HL-60 (cell line): ENCODE data around the gene CRELD2.

Experiments used
- DNase-seq, 2 experiments: peaks; one replicate each; pipeline ENCODE4 v3.0.0-alpha.2; 2010 to 2020; ENCODE audit warnings: low read depth in 1 of 2, low spot score in 1 of 2
- H3K27ac ChIP-seq: fragments of 250-450 bp; sonication (Bioruptor Pico); replicated peaks from 2 replicates; pipeline ENCODE4 v1.5.1; 2020; ENCODE audit warnings: mild to moderate bottlenecking, moderate library complexity
- H3K27me3 ChIP-seq: fragments of 250-450 bp; sonication (Bioruptor Pico); 2 replicates; pipeline ENCODE4 v1.5.1; 2021; ENCODE audit warnings: mild to moderate bottlenecking, moderate library complexity; ENCODE audit not compliant: insufficient read depth, poor library complexity, severe bottlenecking
- H3K4me3 ChIP-seq: replicated peaks from 2 replicates; pipeline ENCODE4 v1.5.1; 2011; ENCODE audit warnings: mild to moderate bottlenecking, control low read depth, low read length; ENCODE audit not compliant: insufficient read depth
- GABPA ChIP-seq: IDR thresholded peaks from 2 replicates; pipeline ENCODE4 v1.6.1; 2012; ENCODE audit warnings: low read depth
- POLR2AphosphoS5 ChIP-seq: IDR thresholded peaks from 2 replicates; pipeline ENCODE4 v1.6.1; 2012; ENCODE audit warnings: low read depth
- SPI1 ChIP-seq: IDR thresholded peaks from 2 replicates; pipeline ENCODE4 v1.6.1; 2012; ENCODE audit warnings: low read depth, mild to moderate bottlenecking, borderline replicate concordance
- TF ChIP-seq, protein P1 (sequence below): IDR thresholded peaks from one replicate; pipeline ENCODE4 v1.5.1; 2011; ENCODE audit warnings: low read length, control low read depth, inconsistent platforms; ENCODE audit not compliant: insufficient read depth
- TF ChIP-seq, protein P2 (sequence below): IDR thresholded peaks from 2 replicates; pipeline ENCODE4 v1.6.1; 2012; ENCODE audit warnings: low read depth; ENCODE audit not compliant: insufficient replicate concordance

CRELD2 gene

DNA sequence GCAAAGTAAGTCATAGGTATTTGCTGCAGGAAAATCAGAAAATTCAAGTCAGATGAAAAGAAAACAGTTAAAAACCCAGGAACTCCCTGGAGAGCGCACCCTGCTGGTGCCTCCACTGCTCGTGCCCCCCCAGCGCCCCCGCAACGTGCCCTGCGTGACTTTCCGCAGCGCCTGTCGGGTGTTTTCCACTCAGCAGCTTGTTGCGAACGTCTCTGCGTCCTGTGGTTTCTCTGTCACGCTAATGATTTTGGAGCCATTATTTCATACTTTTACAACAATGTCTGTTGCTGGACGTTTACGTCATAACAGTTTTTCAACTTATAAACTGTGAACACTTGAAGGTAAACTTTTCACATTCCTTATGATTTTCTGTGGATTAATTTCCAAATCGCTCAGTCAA is 5.0 kb downstream of the CRELD2 start:
- Histone ChIP-seq H3K4me3 (no peak overlapping the region), H3K27ac (peak overlapping the region; percentile 74), H3K27me3 (no peaks in the 10 kb centered on the region)
- TF ChIP-seq SPI1 (no peak), GABPA (no peak), POLR2AphosphoS5 (0 out of 2 replicates have a peak, but pooled peaks have one; percentile 27)
- DNase-seq: peak in 1 of 2 experiments; percentile 87

DNA sequence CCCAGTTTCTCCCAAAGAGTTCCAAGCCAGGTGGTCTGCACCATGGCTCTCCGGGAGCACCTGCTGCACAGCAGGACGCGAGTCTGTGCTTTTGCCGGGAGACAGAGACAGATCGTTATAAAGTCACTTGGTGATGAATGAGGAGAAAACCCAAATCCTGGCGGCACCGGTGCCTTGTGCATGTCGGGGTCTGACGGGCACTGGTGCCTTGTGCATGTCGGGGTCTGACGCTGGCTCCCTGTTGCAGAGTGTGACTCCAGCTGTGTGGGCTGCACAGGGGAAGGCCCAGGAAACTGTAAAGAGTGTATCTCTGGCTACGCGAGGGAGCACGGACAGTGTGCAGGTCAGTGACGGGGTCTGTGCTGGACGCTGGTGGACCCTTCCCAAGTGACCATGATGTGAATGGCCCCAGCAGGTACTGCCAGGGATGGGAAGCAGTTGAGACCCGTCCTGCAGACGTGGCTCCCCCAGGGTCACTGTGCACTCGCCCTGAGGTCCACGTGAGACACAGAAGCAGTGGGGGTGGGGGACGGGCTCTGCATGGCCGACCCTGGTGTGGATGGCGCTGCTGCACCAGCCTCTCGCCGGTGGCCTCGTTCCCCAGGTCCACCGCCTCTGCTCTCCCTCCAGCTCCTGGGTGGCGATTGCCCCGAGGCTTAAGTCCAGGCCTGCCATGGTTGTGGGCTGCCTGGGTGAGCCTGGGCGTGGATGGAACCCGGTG is 5.8 kb downstream of the CRELD2 start:
- no peak overlapping the region for H3K4me3 ChIP-seq
- no peaks in the 10 kb centered on the region for H3K27me3 ChIP-seq
- TF ChIP-seq SPI1 (no peak), GABPA (no peak), POLR2AphosphoS5 (no peak)
- TF ChIP-seq, protein P1, sequence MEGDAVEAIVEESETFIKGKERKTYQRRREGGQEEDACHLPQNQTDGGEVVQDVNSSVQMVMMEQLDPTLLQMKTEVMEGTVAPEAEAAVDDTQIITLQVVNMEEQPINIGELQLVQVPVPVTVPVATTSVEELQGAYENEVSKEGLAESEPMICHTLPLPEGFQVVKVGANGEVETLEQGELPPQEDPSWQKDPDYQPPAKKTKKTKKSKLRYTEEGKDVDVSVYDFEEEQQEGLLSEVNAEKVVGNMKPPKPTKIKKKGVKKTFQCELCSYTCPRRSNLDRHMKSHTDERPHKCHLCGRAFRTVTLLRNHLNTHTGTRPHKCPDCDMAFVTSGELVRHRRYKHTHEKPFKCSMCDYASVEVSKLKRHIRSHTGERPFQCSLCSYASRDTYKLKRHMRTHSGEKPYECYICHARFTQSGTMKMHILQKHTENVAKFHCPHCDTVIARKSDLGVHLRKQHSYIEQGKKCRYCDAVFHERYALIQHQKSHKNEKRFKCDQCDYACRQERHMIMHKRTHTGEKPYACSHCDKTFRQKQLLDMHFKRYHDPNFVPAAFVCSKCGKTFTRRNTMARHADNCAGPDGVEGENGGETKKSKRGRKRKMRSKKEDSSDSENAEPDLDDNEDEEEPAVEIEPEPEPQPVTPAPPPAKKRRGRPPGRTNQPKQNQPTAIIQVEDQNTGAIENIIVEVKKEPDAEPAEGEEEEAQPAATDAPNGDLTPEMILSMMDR: no peak
- TF ChIP-seq, protein P2, sequence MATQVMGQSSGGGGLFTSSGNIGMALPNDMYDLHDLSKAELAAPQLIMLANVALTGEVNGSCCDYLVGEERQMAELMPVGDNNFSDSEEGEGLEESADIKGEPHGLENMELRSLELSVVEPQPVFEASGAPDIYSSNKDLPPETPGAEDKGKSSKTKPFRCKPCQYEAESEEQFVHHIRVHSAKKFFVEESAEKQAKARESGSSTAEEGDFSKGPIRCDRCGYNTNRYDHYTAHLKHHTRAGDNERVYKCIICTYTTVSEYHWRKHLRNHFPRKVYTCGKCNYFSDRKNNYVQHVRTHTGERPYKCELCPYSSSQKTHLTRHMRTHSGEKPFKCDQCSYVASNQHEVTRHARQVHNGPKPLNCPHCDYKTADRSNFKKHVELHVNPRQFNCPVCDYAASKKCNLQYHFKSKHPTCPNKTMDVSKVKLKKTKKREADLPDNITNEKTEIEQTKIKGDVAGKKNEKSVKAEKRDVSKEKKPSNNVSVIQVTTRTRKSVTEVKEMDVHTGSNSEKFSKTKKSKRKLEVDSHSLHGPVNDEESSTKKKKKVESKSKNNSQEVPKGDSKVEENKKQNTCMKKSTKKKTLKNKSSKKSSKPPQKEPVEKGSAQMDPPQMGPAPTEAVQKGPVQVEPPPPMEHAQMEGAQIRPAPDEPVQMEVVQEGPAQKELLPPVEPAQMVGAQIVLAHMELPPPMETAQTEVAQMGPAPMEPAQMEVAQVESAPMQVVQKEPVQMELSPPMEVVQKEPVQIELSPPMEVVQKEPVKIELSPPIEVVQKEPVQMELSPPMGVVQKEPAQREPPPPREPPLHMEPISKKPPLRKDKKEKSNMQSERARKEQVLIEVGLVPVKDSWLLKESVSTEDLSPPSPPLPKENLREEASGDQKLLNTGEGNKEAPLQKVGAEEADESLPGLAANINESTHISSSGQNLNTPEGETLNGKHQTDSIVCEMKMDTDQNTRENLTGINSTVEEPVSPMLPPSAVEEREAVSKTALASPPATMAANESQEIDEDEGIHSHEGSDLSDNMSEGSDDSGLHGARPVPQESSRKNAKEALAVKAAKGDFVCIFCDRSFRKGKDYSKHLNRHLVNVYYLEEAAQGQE: no peak
- DNase-seq: no peak
- peak overlapping the region; percentile 74 for H3K27ac ChIP-seq

DNA sequence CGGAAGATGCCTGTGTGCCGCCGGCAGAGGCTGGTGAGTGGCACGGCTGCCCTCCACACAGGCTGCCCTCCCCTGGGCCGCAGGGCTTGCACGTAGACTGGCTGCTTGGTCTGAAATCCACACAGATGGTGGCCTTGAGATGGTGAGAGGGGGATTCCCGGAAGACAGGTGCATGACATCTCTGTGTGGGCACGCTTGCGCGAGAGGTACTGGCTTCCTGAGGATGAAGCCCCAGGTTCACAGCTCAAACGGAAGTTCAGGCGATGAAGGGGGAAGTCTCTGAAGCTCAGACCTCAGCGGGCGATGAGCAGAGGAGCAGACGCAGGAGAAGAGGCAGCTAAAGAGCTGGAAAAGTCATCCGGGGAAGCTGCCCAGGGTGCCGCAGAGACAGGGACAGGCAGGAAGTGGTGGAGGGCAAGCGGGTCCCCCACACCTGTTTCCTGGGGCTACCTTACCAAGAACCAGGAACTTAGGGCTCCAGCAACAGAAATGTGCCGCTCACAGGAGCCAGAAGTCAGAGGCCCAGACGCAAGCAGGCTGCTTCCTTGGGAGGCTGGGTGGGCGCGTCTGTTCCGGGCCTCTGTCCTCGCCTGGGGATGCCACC is 7.2 kb downstream of the CRELD2 start:
- Histone ChIP-seq H3K27ac (peak overlapping the region; percentile 74), H3K27me3 (no peaks in the 10 kb centered on the region), H3K4me3 (no peak overlapping the region)
- DNase-seq: peak; percentile 70 to 83
- TF ChIP-seq, protein P2: peak; percentile 38
- TF ChIP-seq SPI1: peak; percentile 72; the same call in 1 of the 2 replicates
- TF ChIP-seq, protein P1: no peak
- peak; percentile 69 for TF ChIP-seq GABPA
- peak; percentile 65 for TF ChIP-seq POLR2AphosphoS5

DNA sequence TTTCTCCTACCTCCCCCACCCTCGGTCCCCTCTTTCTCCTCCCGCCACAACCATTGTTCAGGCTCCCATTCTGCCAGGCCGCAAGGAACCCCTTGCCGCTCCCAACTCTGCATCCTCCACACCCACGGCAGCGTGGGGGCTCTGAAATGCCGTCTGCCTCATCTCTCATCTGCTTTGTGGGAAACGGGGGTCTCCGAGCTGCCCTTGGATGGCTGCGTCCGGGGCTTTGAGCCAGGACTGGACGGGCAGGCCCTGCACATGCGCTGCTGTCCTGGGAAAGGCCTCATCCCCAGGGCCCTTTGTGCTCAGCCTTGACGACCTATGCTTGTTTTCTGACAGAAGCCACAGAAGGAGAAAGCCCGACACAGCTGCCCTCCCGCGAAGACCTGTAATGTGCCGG is 8.5 kb downstream of the CRELD2 start:
- no peak overlapping the region for H3K4me3 ChIP-seq
- no peak for DNase-seq
- TF ChIP-seq, protein P1: no peak
- TF ChIP-seq, protein P2: no peak
- TF ChIP-seq POLR2AphosphoS5 (no peak), SPI1 (no peak), GABPA (no peak)
- no peak overlapping the region for H3K27ac ChIP-seq
- H3K27me3 ChIP-seq: no peaks in the 10 kb centered on the region
